NCI-H187 (cell line): ENCODE measurements around the gene SLC25A4.

Source experiments
- DNase-seq, 2 experiments: peaks; one replicate each; lab custom pipeline; 2025; lab: John Stamatoyannopoulos, UW

The SLC25A4 gene

DNA sequence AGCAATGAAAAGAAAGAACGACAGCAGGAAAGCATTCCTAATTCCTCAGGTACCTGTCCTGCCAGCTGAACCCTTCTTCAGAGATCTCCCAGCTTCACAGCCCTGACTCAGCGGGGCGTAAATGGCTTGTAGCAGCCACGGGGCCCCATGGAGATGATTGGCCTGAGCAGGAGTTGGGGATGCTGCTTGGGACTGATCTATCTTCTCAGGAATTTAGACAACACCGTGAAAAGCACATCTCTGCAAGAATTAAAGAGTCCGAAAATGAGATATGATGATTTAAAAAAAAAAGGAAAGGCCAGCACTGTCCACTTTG, 22.5 kb upstream of the SLC25A4 start:
- no peak for DNase-seq

DNA sequence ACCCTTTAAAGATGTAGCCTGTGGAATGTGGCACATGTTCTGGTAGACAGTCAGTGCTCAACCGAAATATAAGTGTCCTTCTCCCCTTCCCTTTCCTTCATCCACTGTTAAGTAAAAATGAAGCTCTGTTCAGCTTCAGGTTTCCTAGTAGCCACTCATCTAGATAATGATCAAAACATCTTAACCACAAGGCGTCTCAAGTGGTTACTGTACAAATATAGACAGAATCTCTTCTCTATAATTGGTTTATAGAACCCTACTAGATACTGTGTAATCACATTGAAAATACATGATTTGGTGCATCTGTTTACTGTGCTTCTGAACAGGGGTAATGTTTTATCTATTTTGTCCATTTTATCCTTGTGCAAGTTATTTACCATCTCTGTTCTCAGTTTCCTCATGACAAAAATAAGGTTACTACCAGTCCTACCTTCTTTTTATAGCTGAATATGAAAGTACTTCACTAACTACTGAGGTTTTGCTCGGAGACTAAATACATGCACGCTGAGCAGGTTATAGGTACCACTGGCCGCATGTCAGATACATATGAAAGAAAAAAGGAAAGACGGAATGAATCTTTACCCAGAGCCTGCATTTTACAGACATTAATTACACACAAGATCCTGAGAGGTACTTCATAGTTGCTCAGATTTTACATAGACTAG, 20.3 kb upstream of the SLC25A4 start:
- DNase-seq = peak in 1 of 2 experiments; percentile 17

- DNase-seq = no peak
These were observed 19.1 kb upstream of the SLC25A4 start for GRCh38 chr4:185124006-185124405.

DNA sequence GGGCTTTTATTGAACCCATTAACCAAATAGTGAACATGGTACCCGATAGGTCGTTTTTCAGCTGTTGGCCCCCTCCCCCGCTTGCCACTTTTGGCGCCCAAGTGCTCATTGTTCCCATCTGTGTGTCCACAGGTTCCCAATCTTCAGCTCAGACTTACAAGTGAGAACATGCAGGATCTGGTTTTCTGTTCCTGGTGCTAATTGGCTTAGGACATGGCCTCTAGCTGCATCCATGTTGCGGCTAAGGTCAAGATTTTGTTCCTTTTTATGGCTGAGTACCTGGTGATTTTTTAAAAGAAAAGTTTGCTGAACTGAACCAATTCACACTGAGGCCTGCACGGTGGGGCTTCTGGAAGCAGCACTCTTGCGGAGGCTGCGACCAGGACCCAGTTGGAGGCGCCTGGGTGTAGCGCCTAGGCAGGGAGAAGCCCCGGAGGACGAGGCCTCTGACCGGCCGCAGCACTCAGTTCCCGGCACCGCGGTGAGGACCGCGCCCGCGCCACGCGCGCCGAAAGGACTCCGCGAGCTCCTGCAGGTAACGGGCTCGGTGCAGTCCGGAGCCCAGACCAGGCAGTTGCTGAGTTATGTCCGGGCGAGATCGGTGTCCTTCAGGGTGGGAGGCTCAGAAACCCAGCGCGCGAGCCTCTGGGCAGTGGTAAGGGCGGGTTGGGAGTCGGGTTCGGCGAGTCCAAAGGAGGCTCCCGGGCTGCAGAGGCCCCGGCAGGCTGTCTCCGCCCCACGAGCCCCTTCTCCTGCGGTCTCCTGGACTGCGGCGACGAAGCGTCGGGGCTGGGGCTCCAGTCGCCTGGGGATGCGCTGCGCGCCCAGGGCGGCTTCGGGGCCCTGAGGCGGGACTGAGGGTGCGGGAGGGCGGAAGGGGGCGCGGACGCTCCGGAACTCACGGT, 15.8 kb upstream of the SLC25A4 start:
- no peak for DNase-seq

DNA sequence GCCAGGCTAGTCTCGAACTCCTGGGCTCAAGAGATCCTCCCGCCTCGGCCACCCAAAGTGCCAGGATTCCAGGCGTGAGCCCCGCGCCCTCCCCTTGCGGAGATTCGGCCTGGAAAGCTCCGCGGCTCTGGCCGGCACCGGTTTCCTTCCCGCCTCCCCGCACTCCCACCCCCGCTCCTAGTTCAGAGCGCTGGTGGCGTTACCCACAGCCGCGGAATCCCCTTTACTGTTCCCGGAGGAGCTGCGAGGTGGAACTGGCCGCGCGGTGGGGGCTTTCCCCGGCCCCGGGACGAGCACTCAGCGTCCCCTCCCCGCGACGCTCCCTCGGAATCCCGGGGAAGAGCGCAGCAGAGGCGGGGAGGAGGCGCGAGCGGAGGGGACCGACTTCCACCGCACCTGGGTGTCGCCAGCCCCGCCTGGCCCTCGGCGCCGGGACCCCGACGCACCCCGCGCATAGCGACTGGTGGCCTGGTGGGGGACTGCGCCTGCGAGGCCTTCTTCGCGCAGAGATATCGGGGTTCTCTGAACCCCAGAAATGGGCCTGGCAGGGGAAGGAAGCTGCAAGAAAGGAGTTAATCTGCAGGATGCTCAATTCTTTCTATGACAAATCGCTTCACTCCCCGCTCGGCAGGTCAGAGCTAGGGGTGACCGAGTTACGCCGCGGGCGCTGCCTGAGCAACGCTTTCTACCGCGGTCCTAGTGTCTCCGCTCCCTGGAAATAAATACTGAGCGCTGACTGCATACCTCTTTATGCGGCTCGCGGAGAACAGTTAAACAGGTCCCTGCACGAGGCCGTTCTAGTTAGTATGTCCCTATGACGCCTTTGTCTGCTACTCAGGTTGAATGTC, 14.6 kb upstream of the SLC25A4 start:
- DNase-seq = no peak

DNA sequence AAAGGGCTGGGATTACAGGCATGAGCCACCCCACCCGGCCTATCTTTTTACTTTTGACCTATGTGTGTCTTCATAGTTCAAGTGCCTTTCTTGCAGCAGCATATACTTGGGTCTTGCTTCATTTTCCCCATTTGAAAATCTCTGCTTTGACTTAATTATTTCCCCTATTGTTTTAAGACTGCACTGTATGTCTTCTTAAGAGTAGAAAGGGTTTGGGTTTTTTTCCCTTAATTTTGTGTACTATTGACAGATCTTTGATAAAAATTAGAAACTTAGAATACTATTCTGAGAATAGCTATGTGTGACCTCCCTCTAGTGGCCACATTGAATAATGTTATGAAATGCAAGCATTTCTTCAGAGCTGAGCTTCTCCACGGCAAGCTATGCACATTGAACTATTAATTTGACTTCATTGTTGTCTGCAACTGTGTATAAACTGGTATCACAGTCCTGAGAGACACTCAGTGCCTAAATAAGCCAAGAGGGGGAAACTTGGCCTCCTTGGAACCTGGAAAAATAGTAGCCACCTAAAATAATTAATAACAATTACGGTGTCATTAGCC, 8.7 kb upstream of the SLC25A4 start:
- DNase-seq = no peak

GRCh38 chr4:185137233-185137925, 5.7 kb upstream of the SLC25A4 start:
- DNase-seq = no peak

DNA sequence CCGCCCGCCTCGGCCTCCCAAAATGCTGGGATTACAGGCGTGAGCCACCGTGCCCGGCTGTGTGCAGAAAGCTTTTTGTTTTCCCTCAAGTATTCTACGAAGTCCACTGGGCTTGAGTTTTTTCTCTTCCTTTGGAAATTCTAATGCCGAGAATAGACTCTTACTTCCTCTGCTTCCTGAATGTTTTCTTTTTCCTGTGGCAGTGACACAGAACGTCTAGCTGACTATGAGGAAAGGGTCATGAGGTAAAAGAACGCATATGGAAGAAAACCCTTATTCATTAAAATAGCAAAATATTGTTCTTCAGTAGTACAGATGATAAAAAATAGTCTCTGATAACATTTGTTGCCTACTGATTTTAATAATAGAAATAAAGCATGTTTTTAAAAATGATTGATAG, 4.9 kb upstream of the SLC25A4 start:
- DNase-seq = no peak

DNA sequence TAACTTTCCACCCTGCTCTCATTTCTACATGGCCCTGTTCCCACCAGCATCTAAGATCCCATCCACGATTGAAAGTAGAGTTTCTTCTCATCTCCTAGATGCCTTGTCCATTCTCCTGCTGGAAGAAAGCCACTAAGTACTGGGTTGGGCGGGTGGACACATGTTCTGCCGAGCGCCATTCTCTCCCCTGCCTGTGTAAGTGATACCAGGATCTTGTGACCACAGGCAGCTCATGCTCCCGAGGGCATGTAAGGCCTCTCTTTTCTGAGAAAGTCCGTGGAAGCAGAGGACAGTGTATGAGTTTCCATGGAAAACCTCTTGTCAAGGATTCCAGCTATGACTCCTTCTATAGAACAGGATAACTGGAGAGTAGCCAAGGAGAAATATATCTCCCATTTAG, 3.3 kb upstream of the SLC25A4 start:
- no peak for DNase-seq

- DNase-seq = no peak
These were observed 1.3 kb upstream of the SLC25A4 start for GRCh38 chr4:185141777-185142176.

- no peak for DNase-seq
These were observed 528 bp upstream of the SLC25A4 start for GRCh38 chr4:185142564-185142911.

GRCh38 chr4:185143601-185143969, 519 bp downstream of the SLC25A4 start:
- peak in 1 of 2 experiments; percentile 16 for DNase-seq

- DNase-seq = no peak
These were observed 1.7 kb downstream of the SLC25A4 start for GRCh38 chr4:185144601-185145240.

- no peak for DNase-seq
These were observed 2.5 kb downstream of the SLC25A4 start for GRCh38 chr4:185145572-185145971.

- DNase-seq = no peak
These were observed 6.3 kb downstream of the SLC25A4 start for GRCh38 chr4:185149392-185149791.

DNA sequence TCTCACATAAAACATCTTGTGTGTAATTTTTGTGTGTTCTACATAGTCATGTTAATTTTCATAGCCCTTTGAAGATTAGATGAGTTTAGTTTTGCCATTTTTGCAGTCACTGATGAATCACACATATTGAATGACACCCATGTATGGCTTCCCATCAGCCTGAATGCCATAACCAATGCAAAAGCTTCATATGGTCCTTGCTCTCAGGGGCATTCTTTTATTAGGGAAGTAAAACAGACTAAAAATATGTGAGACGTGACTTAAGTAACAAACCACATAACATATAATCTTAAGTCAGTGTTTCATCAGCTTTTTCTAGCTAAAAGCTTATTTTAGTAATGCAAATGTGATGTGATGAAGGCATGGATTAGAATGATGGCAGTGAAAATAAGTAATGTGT, 8.2 kb downstream of the SLC25A4 start:
- DNase-seq = no peak

DNA sequence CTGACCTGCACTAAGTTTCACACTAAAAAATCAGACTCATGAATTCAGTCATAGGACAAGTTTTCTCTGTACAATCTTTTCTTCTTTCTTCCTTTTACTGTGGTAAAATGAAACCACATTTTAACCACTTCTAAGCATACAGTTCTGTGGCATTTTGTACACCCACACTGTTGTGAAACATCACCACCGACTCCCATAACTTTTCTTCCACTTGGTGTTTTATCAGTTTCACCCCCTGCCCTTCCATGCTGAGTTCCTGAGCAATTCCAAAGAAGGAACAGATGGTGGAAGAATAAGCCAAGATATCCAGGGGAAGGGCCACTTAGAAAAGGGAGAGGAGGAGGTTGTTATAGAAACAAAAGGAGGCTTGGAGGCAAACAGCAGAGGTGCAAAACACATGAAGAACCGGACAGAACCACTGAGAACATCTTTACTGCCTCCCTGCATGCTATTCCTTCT, 22.6 kb downstream of the SLC25A4 start:
- DNase-seq = no peak

GRCh38 chr4:185167234-185167633, 24.2 kb downstream of the SLC25A4 start:
- DNase-seq = no peak

DNA sequence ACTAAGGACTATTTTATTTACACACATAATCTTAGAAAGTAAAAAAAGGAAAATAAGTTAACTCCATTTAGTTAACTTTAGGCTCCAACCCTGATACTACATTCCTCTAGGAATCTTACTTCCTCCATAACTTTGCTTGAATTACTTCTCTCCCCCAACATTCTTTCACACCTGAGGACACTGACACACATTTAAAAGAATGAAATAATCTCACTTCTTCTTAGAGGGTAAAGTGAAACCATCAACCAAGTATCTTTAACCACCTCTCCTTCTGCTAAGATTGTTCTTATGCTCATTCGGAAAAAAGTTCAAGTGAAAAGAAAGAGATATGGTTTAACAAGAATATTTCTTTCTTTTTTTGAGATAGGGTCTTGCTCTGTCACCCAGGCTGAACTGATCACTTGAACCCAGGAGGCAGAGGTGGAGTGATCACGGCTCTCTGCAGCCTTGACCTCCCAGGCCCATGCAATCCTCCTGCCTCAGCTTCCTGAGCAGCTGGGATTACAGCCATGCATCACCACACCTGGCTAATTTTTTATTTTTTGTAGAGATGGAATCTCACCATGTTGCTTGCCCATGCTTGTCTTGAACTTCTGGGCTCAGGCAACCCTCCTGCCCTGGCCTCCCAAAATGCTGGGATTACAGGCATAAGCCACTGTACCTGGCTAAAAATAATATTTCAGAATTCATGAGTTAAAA, 28.5 kb downstream of the SLC25A4 start:
- DNase-seq = no peak

GRCh38 chr4:185179488-185179887, 36.4 kb downstream of the SLC25A4 start:
- DNase-seq = no peak

DNA sequence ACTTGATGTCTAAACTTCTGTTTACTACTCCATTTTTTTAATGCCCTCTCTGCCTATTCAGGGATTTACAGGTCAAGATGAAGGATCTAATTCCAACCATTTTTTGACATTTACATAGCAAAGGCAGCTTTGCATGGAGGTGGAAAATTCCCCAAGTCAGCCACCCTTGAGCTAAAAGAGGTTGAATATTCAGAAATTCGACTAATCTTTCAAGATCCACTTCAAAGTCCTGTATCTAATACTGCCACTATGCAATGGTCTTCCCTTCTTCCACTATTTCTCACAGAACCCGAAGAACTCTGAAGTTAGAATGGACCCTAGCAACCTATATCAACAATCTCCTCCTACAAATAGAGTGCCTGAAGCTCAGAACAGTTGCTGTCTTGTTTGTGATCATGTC, 39.2 kb downstream of the SLC25A4 start:
- no peak for DNase-seq
